ENCODE measurements around the gene GPANK1. TPM values are rescaled to one million over a fixed set of nuclear protein-coding genes. Genes with fewer than 3 reads are reported as not detected.

Gene GPANK1
- total RNA-seq, 1 experiment from 2014 or later, result 32.0 TPM

GRCh38 chr6:31676322-31676903, 11.6 kb upstream of the GPANK1 start:
- POLR2A ChIA-PET (ENCODE audit: low non-redundant PET), result no interaction called here
- Histone ChIP-seq H3K36me3 (ENCODE audit: insufficient read depth, low read length, poor library complexity, severe bottlenecking) (peaks cover 8% of the 10 kb centered on the region), H3K27me3 (replicated peaks; ENCODE audit: insufficient read depth, low read depth, low read length, poor library complexity) (no peaks in the 10 kb centered on the region), H3K4me1 (ENCODE audit: insufficient read depth, low read length, poor library complexity, severe bottlenecking) (no peaks in the 10 kb centered on the region), H3K4me3 (ENCODE audit: low read depth, low read length, poor library complexity, severe bottlenecking) (no peak overlapping the region), H3K9me3 (ENCODE audit: low read depth, low read length, poor library complexity, severe bottlenecking) (no peaks in the 10 kb centered on the region), H3K27ac (ENCODE audit: low read depth, low read length, poor library complexity, severe bottlenecking) (no peak overlapping the region)
- intact Hi-C loops (cut with micrococcal nuclease; ENCODE audit: unreplicated experiment), result no loop called here
- TF ChIP-seq CTCF (conservative IDR thresholded peaks at IDR 0.05; ENCODE audit: low read depth, low read length) (no peak), EZH2 (IDR thresholded peaks at IDR 0.05; ENCODE audit: borderline replicate concordance, low read depth, low read length, poor library complexity, severe bottlenecking) (no peak)
- no peak for DNase-seq (ENCODE audit: low spot score)
- CTCF ChIA-PET, result no interaction called here
- BruUV-seq (replicated peaks), result no TSS peak

- no peak for DNase-seq (ENCODE audit: low spot score)
- no peak within 1 kb of the TSS for H3K27ac ChIP-seq (ENCODE audit: low read depth, low read length, poor library complexity, severe bottlenecking)
- intact Hi-C loops (cut with micrococcal nuclease; ENCODE audit: unreplicated experiment), result no loop called here
- POLR2A ChIA-PET (ENCODE audit: low non-redundant PET), result no interaction called here
- no peaks in the 10 kb centered on the region for H3K4me1 ChIP-seq (ENCODE audit: insufficient read depth, low read length, poor library complexity, severe bottlenecking)
- CTCF ChIA-PET, result no interaction called here
- no peaks in the 10 kb centered on the region for H3K27me3 ChIP-seq (replicated peaks; ENCODE audit: insufficient read depth, low read depth, low read length, poor library complexity)
- H3K4me3 ChIP-seq (ENCODE audit: low read depth, low read length, poor library complexity, severe bottlenecking), result no peak within 1 kb of the TSS
- no peak for TF ChIP-seq CTCF (conservative IDR thresholded peaks at IDR 0.05; ENCODE audit: low read depth, low read length)
- TF ChIP-seq EZH2 (IDR thresholded peaks at IDR 0.05; ENCODE audit: borderline replicate concordance, low read depth, low read length, poor library complexity, severe bottlenecking), result no peak
- no peaks in the 10 kb centered on the region for H3K9me3 ChIP-seq (ENCODE audit: low read depth, low read length, poor library complexity, severe bottlenecking)
- peaks cover 50% of the 10 kb centered on the region for H3K36me3 ChIP-seq (ENCODE audit: insufficient read depth, low read length, poor library complexity, severe bottlenecking)
- BruUV-seq (replicated peaks), result no TSS peak
These were observed 4.9 kb upstream of the GPANK1 start, which contains the start of gene LY6G5B for GRCh38 chr6:31669676-31670075. LY6G5B (plus strand) TSS chr6:31669976; CDS start chr6:31670951, 975 bp downstream.

GRCh38 chr6:31666337-31666965, 1.7 kb upstream of the GPANK1 start:
- H3K27ac ChIP-seq (ENCODE audit: low read depth, low read length, poor library complexity, severe bottlenecking), result peak overlapping the region; percentile 97
- CTCF ChIA-PET, result no interaction called here
- TF ChIP-seq CTCF (conservative IDR thresholded peaks at IDR 0.05; ENCODE audit: low read depth, low read length) (no peak), EZH2 (IDR thresholded peaks at IDR 0.05; ENCODE audit: borderline replicate concordance, low read depth, low read length, poor library complexity, severe bottlenecking) (no peak)
- no TSS peak for BruUV-seq (replicated peaks)
- H3K27me3 ChIP-seq (replicated peaks; ENCODE audit: insufficient read depth, low read depth, low read length, poor library complexity), result no peaks in the 10 kb centered on the region
- intact Hi-C loops (cut with micrococcal nuclease; ENCODE audit: unreplicated experiment), result no loop called here
- DNase-seq (ENCODE audit: low spot score), result no peak
- peaks cover 61% of the 10 kb centered on the region for H3K36me3 ChIP-seq (ENCODE audit: insufficient read depth, low read length, poor library complexity, severe bottlenecking)
- peak overlapping the region; percentile 94 for H3K4me3 ChIP-seq (ENCODE audit: low read depth, low read length, poor library complexity, severe bottlenecking)
- POLR2A ChIA-PET (ENCODE audit: low non-redundant PET), result interaction anchor here (0.6 to 0.7 kb wide), 2 partner anchors 12 to 164 kb away, joined by 3 to 4 read pairs; no protein-coding TSS in a partner anchor
- no peaks in the 10 kb centered on the region for H3K9me3 ChIP-seq (ENCODE audit: low read depth, low read length, poor library complexity, severe bottlenecking)
- H3K4me1 ChIP-seq (ENCODE audit: insufficient read depth, low read length, poor library complexity, severe bottlenecking), result peaks cover 14% of the 10 kb centered on the region

All from A673 (cell line).